Measurements from ENCODE around the gene FERMT3.

DNA sequence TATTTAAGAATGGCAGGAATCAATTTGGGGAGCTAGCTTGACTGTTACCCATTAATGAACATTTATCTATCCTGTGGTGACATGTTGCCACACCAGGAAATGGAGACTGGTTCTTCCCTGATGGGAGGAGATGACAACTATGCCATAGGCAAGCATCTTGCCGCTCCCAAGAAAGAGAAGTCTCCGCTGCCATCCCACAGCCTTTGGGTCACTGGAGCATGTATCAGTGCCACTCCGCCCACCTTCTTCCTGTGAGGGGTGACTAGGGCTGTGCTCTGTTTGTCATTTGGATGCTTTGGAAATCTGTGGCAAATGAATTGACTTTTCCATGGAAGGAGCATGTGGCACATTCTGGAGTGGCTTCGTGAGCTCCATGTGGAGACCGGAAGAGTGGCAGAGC is 14.1 kb upstream of the FERMT3 start:
- TF ChIP-seq CTCF (IDR thresholded peaks at IDR 0.05): no peak
- no peak for TF ChIP-seq ZFX (IDR thresholded peaks at IDR 0.05; ENCODE audit: borderline replicate concordance)
